SJCRH30 (cell line): ENCODE data around the gene CORO1C. TPM values are rescaled to one million over a fixed set of nuclear protein-coding genes. Genes with fewer than 3 reads are reported as not detected.

Experiments
- DNase-seq, 2 experiments: peaks; one replicate each; pipeline ENCODE4 v3.0.0-alpha.2; 2015 to 2020
- H3K27ac ChIP-seq: fragments of 250-450 bp; sonication (Bioruptor Pico); 2 replicates; pipeline ENCODE4 v1.5.1; 2020; ENCODE audit warnings: mild to moderate bottlenecking, moderate library complexity
- H3K27me3 ChIP-seq: fragments of 250-450 bp; sonication (Bioruptor Pico); 2 replicates; pipeline ENCODE4 v1.5.1; 2020; ENCODE audit warnings: mild to moderate bottlenecking, moderate library complexity
- H3K36me3 ChIP-seq: fragments of 250-450 bp; sonication (Bioruptor Pico); 2 replicates; pipeline ENCODE4 v1.5.1; 2020; ENCODE audit warnings: mild to moderate bottlenecking, moderate library complexity
- H3K4me1 ChIP-seq: fragments of 250-450 bp; sonication (Bioruptor Pico); 2 replicates; pipeline ENCODE4 v1.5.1; 2020; ENCODE audit warnings: mild to moderate bottlenecking, moderate library complexity
- H3K4me3 ChIP-seq: fragments of 250-450 bp; sonication (Bioruptor Pico); 2 replicates; pipeline ENCODE4 v1.5.1; 2020; ENCODE audit warnings: mild to moderate bottlenecking, moderate library complexity
- H3K9me3 ChIP-seq: fragments of 250-450 bp; sonication (Bioruptor Pico); replicated peaks from 2 replicates; pipeline ENCODE4 v1.5.1; 2020; ENCODE audit warnings: mild to moderate bottlenecking, moderate library complexity
- total RNA-seq: library from RNA; depleted of rRNA; stranded (reverse); fragments of >200 nt; shearing (Covaris generic); gene quantifications from 2 replicates; pipeline ENCODE4 v1.2.3, GENCODE V29; 2014

The CORO1C gene
- total RNA-seq, 1 experiment from 2014 or later, result 113 TPM

- Histone ChIP-seq H3K9me3 (no peaks in the 10 kb centered on the region), H3K4me3 (no peak overlapping the region; the same call in 1 of the 2 replicates), H3K4me1 (peaks cover 39% of the 10 kb centered on the region), H3K27ac (peak overlapping the region; percentile 54), H3K36me3 (peaks cover 10% of the 10 kb centered on the region), H3K27me3 (no peaks in the 10 kb centered on the region)
- DNase-seq, result no peak
Observed at GRCh38 chr12:108690542-108691174, 40.7 kb downstream of the CORO1C start.

GRCh38 chr12:108690191-108690518, 41.2 kb downstream of the CORO1C start:
- Histone ChIP-seq H3K4me3 (no peak overlapping the region), H3K36me3 (peaks cover 6% of the 10 kb centered on the region), H3K4me1 (peaks cover 44% of the 10 kb centered on the region), H3K9me3 (no peaks in the 10 kb centered on the region), H3K27me3 (no peaks in the 10 kb centered on the region), H3K27ac (peak overlapping the region; percentile 80)
- no peak for DNase-seq

GRCh38 chr12:108689314-108690190, 41.8 kb downstream of the CORO1C start:
- H3K4me3 ChIP-seq, result no peak overlapping the region
- no peaks in the 10 kb centered on the region for H3K9me3 ChIP-seq
- H3K36me3 ChIP-seq, result no peaks in the 10 kb centered on the region; the same call in 1 of the 2 replicates
- DNase-seq, result peak; percentile 33 to 76
- H3K27me3 ChIP-seq, result no peaks in the 10 kb centered on the region
- peaks cover 48% of the 10 kb centered on the region for H3K4me1 ChIP-seq
- H3K27ac ChIP-seq, result peak overlapping the region; percentile 80

GRCh38 chr12:108686780-108687179, 44.5 kb downstream of the CORO1C start:
- Histone ChIP-seq H3K27ac (no peak overlapping the region), H3K4me1 (peaks cover 41% of the 10 kb centered on the region), H3K27me3 (no peaks in the 10 kb centered on the region), H3K4me3 (no peak overlapping the region), H3K36me3 (no peaks in the 10 kb centered on the region), H3K9me3 (no peaks in the 10 kb centered on the region)
- DNase-seq, result no peak

- H3K27me3 ChIP-seq, result no peaks in the 10 kb centered on the region
- H3K27ac ChIP-seq, result peak overlapping the region; percentile 7
- peaks cover 35% of the 10 kb centered on the region for H3K4me1 ChIP-seq
- H3K9me3 ChIP-seq, result no peaks in the 10 kb centered on the region
- H3K36me3 ChIP-seq, result no peaks in the 10 kb centered on the region
- no peak for DNase-seq
- H3K4me3 ChIP-seq, result no peak overlapping the region
Observed at GRCh38 chr12:108685469-108686260, 45.7 kb downstream of the CORO1C start.

- peaks cover 18% of the 10 kb centered on the region for H3K4me1 ChIP-seq
- no peak for DNase-seq
- H3K27ac ChIP-seq, result no peak overlapping the region
- H3K4me3 ChIP-seq, result no peak overlapping the region
- H3K27me3 ChIP-seq, result no peaks in the 10 kb centered on the region
- no peaks in the 10 kb centered on the region for H3K36me3 ChIP-seq
- H3K9me3 ChIP-seq, result no peaks in the 10 kb centered on the region
Observed at GRCh38 chr12:108683906-108684556, 47.3 kb downstream of the CORO1C start.

- H3K27me3 ChIP-seq, result no peaks in the 10 kb centered on the region
- peaks cover 7% of the 10 kb centered on the region for H3K36me3 ChIP-seq
- no peak overlapping the region for H3K4me3 ChIP-seq
- no peaks in the 10 kb centered on the region for H3K9me3 ChIP-seq
- no peak for DNase-seq
- H3K27ac ChIP-seq, result no peak overlapping the region
- peaks cover 17% of the 10 kb centered on the region for H3K4me1 ChIP-seq
Observed at GRCh38 chr12:108681317-108681716, 50.0 kb downstream of the CORO1C start.

GRCh38 chr12:108679106-108679681, 52.1 kb downstream of the CORO1C start:
- Histone ChIP-seq H3K36me3 (peaks cover 10% of the 10 kb centered on the region), H3K27ac (no peak overlapping the region), H3K4me1 (no peaks in the 10 kb centered on the region), H3K4me3 (no peak overlapping the region), H3K27me3 (no peaks in the 10 kb centered on the region), H3K9me3 (no peaks in the 10 kb centered on the region)
- DNase-seq, result no peak

- H3K4me1 ChIP-seq, result no peaks in the 10 kb centered on the region
- no peak overlapping the region for H3K27ac ChIP-seq
- no peak overlapping the region for H3K4me3 ChIP-seq
- DNase-seq, result no peak
- H3K9me3 ChIP-seq, result no peaks in the 10 kb centered on the region
- no peaks in the 10 kb centered on the region for H3K27me3 ChIP-seq
- H3K36me3 ChIP-seq, result peaks cover 18% of the 10 kb centered on the region
Observed at GRCh38 chr12:108678104-108678730, 53.1 kb downstream of the CORO1C start.

GRCh38 chr12:108677381-108677780, 53.9 kb downstream of the CORO1C start:
- Histone ChIP-seq H3K4me3 (no peak overlapping the region), H3K27me3 (no peaks in the 10 kb centered on the region), H3K27ac (no peak overlapping the region), H3K36me3 (peaks cover 19% of the 10 kb centered on the region), H3K9me3 (no peaks in the 10 kb centered on the region), H3K4me1 (no peaks in the 10 kb centered on the region)
- DNase-seq, result no peak

GRCh38 chr12:108676707-108677106, 54.6 kb downstream of the CORO1C start:
- Histone ChIP-seq H3K27me3 (no peaks in the 10 kb centered on the region), H3K27ac (no peak overlapping the region), H3K9me3 (no peaks in the 10 kb centered on the region), H3K36me3 (peaks cover 23% of the 10 kb centered on the region), H3K4me1 (no peaks in the 10 kb centered on the region), H3K4me3 (no peak overlapping the region)
- DNase-seq, result no peak

- peaks cover 23% of the 10 kb centered on the region for H3K36me3 ChIP-seq
- H3K27me3 ChIP-seq, result no peaks in the 10 kb centered on the region
- H3K9me3 ChIP-seq, result no peaks in the 10 kb centered on the region
- no peaks in the 10 kb centered on the region for H3K4me1 ChIP-seq
- H3K4me3 ChIP-seq, result no peak overlapping the region
- no peak for DNase-seq
- H3K27ac ChIP-seq, result no peak overlapping the region
Observed at GRCh38 chr12:108675792-108676191, 55.5 kb downstream of the CORO1C start.

- Histone ChIP-seq H3K36me3 (peaks cover 17% of the 10 kb centered on the region; the same call in 1 of the 2 replicates), H3K4me3 (no peak overlapping the region), H3K27ac (no peak overlapping the region), H3K4me1 (peaks cover 4% of the 10 kb centered on the region), H3K27me3 (no peaks in the 10 kb centered on the region), H3K9me3 (no peaks in the 10 kb centered on the region)
- no peak for DNase-seq
Observed at GRCh38 chr12:108672054-108672453, 59.3 kb downstream of the CORO1C start.

GRCh38 chr12:108671110-108671509, 60.2 kb downstream of the CORO1C start:
- H3K27ac ChIP-seq, result no peak overlapping the region

More at GRCh38 chr12:108671110-108671509, 60.2 kb downstream of the CORO1C start:
- Histone ChIP-seq H3K27me3 (no peaks in the 10 kb centered on the region), H3K4me3 (no peak overlapping the region), H3K9me3 (no peaks in the 10 kb centered on the region), H3K4me1 (peaks cover 12% of the 10 kb centered on the region), H3K36me3 (peaks cover 16% of the 10 kb centered on the region; the same call in 1 of the 2 replicates)
- DNase-seq, result no peak
